HG03469 (cell line): ENCODE data around the gene LRCOL1.

Experiments used
- ATAC-seq: cut with Tn5 transposase; IDR thresholded peaks from one replicate; pipeline ENCODE4 v1.9.1; 2021; ENCODE audit warnings: mild to moderate bottlenecking, moderate library complexity, moderate number of reproducible peaks; ENCODE audit not compliant: unreplicated experiment

LRCOL1 gene

GRCh38 chr12:132620113-132620898, 9.9 kb upstream of the LRCOL1 start:
- no peak for ATAC-seq

- ATAC-seq: no peak
These were observed 9.2 kb upstream of the LRCOL1 start for GRCh38 chr12:132619386-132620112.

GRCh38 chr12:132619071-132619385, 8.6 kb upstream of the LRCOL1 start:
- no peak for ATAC-seq

GRCh38 chr12:132618683-132619043, 8.3 kb upstream of the LRCOL1 start, which contains the start of gene P2RX2:
P2RX2 (plus strand) TSS chr12:132618776; CDS start chr12:132618817, 41 bp downstream.
- no peak for ATAC-seq

GRCh38 chr12:132617822-132618682, 7.7 kb upstream of the LRCOL1 start:
- no peak for ATAC-seq

GRCh38 chr12:132617135-132617701, 6.8 kb upstream of the LRCOL1 start:
- no peak for ATAC-seq

- ATAC-seq: no peak
These were observed 5.2 kb upstream of the LRCOL1 start for GRCh38 chr12:132615579-132616038.

GRCh38 chr12:132614861-132615578, 4.6 kb upstream of the LRCOL1 start:
- no peak for ATAC-seq

- ATAC-seq: no peak
These were observed 3.6 kb upstream of the LRCOL1 start for GRCh38 chr12:132614029-132614428.

GRCh38 chr12:132611620-132612019, 1.2 kb upstream of the LRCOL1 start:
- no peak for ATAC-seq

- ATAC-seq: no peak
These were observed 652 bp upstream of the LRCOL1 start for GRCh38 chr12:132610866-132611602.

- ATAC-seq: no peak
These were observed 1.9 kb downstream of the LRCOL1 start for GRCh38 chr12:132608231-132609171.

GRCh38 chr12:132606927-132607326, 3.5 kb downstream of the LRCOL1 start:
- no peak for ATAC-seq

- ATAC-seq: no peak
These were observed 3.9 kb downstream of the LRCOL1 start for GRCh38 chr12:132606466-132606865.

- ATAC-seq: no peak
These were observed 4.5 kb downstream of the LRCOL1 start for GRCh38 chr12:132605892-132606291.

GRCh38 chr12:132604668-132605441, 5.5 kb downstream of the LRCOL1 start:
- no peak for ATAC-seq

GRCh38 chr12:132604151-132604618, 6.2 kb downstream of the LRCOL1 start:
- ATAC-seq: no peak
